Ovary (tissue), 3 donors: ENCODE measurements around the gene PPIB.

Experiments
- CTCF ChIP-seq, 3 donors: fragments of 450-650 bp in 2 of 3; fragments of 200-600 bp in 1 of 3; IDR thresholded peaks; one replicate each; pipeline versions ENCODE4 v1.5.1 to v1.8.0; 2016 to 2022; ENCODE audit warnings: antibody characterized with exemption in 3 of 3, mild to moderate bottlenecking in 1 of 3
- EP300 ChIP-seq: sonication (generic); formaldehyde crosslinking; IDR thresholded peaks from one replicate; pipeline ENCODE4 v1.6.1; 2017; ENCODE audit warnings: antibody characterized with exemption
- POLR2A ChIP-seq: fragments of 450-650 bp; IDR thresholded peaks from one replicate; pipeline ENCODE4 v1.6.1; 2017; ENCODE audit warnings: antibody characterized with exemption, mild to moderate bottlenecking, moderate library complexity
- donor health status: DM: no; HTN: no; CAD: no.

DNA sequence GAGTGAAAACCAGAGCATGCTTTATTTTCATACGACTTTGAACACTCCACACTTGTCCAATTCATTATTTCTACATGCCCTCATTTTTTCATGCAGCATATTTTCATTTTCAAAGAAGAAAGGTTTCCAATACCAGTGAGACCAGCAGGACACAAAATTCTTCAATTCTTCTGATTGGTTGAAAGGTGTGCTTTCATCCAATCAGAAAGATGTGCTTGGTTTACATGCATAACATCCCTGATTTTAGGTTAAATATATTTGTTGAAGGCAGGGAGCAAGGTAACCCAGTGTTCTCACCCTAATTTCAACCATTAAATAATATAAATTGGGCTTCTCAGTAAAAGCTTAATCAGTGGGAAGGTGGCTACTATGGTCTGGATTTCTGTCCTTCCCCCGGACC, 47.5 kb upstream of the PPIB start:
- TF ChIP-seq CTCF (IDR thresholded peaks at IDR 0.05) (no peak), POLR2A (no peak), EP300 (no peak)
